Activated CD8-positive, alpha-beta T cell treated with anti-CD3 and anti-CD28 coated beads, Interleukin-2, amount 10 ng/mL, durations not matched to agents 7 days and 5 days (primary cell): Measurements from ENCODE around the gene ZNF318. TPM values are rescaled to one million over a fixed set of nuclear protein-coding genes. Genes with fewer than 3 reads are reported as not detected.
"Not testable (repeated sequence)": the region's sequence is repeated elsewhere in the genome, so short reads cannot be mapped to it uniquely, and the experiment has no call there.

Experiments used
- ATAC-seq: fragments of 150-1000 bp; cut with Tn5 transposase; one replicate; pipeline ENCODE4 v1.10.0; 2021; ENCODE audit warnings: moderate library complexity
- CTCF ChIA-PET: fragments of 350-600 bp; sonication (Branson Sonifier 250); formaldehyde crosslinking; loops from one replicate; lab custom pipeline; 2021; ENCODE audit warnings: antibody characterized with exemption; lab: Charles Lee
- POLR2A ChIA-PET: fragments of 350-600 bp; sonication (Branson Sonifier 250); formaldehyde crosslinking; loops from one replicate; lab custom pipeline; 2021; ENCODE audit warnings: antibody characterized with exemption; lab: Charles Lee
- DNase-seq: peaks from one replicate; pipeline ENCODE4 v3.0.0-alpha.2; 2020
- H3K27ac Mint-ChIP-seq: one replicate; pipeline ENCODE4 v1.8.0; 2021; ENCODE audit warnings: mild to moderate bottlenecking, mixed read lengths
- H3K27me3 Mint-ChIP-seq: one replicate; pipeline ENCODE4 v1.8.0; 2021; ENCODE audit warnings: low read depth, mixed read lengths
- H3K36me3 Mint-ChIP-seq: one replicate; pipeline ENCODE4 v1.8.0; 2021; ENCODE audit warnings: low read depth, mixed read lengths
- H3K4me1 Mint-ChIP-seq: one replicate; pipeline ENCODE4 v1.8.0; 2021; ENCODE audit warnings: low read depth, mixed read lengths
- H3K4me3 Mint-ChIP-seq: one replicate; pipeline ENCODE4 v1.8.0; 2021; ENCODE audit warnings: mild to moderate bottlenecking, mixed read lengths
- H3K9me3 Mint-ChIP-seq: one replicate; pipeline ENCODE4 v1.8.0; 2022; ENCODE audit warnings: mixed read lengths; ENCODE audit not compliant: insufficient read depth
- total RNA-seq, 2 experiments: library from RNA; stranded (reverse); gene quantifications; one replicate each; pipeline ENCODE4 v1.2.3, GENCODE V29; 2021

Gene ZNF318
- total RNA-seq, 2 experiments from 2014 or later: 6.7 to 7.0 TPM

DNA sequence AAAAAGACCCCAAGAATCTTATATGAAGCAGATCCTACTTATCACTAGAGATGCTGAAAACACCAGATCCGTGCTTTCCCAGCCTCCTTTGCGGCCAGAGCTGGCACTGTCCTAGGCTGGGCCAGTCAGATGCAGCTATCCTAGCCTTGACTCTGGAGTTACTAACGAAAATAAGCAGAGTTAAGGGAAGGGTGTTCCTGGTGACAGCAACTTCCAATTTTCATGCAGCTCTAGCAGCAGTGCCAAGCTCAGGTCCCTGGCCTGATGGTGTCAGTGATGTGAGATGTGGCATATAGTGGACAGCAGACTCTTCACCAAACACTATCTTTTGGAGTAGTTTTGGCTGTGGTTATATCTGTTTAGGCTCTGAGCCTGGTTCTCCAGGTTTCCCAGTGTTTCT, 32.3 kb upstream of the ZNF318 start:
- no peak for DNase-seq
- H3K4me1 Mint-ChIP-seq: peaks cover 3% of the 10 kb centered on the region
- CTCF ChIA-PET: interaction anchor here (1.0 to 1.5 kb wide), 3 partner anchors 25 to 105 kb away, joined by 3 read pairs; partner anchors contain the start of gene ABCC10
- POLR2A ChIA-PET: no interaction called here
- peaks cover 41% of the 10 kb centered on the region for H3K27me3 Mint-ChIP-seq
- ATAC-seq: no peak
- no peak overlapping the region for H3K4me3 Mint-ChIP-seq
- H3K36me3 Mint-ChIP-seq: no peaks in the 10 kb centered on the region
- H3K9me3 Mint-ChIP-seq: no peaks in the 10 kb centered on the region
- H3K27ac Mint-ChIP-seq: no peak overlapping the region

DNA sequence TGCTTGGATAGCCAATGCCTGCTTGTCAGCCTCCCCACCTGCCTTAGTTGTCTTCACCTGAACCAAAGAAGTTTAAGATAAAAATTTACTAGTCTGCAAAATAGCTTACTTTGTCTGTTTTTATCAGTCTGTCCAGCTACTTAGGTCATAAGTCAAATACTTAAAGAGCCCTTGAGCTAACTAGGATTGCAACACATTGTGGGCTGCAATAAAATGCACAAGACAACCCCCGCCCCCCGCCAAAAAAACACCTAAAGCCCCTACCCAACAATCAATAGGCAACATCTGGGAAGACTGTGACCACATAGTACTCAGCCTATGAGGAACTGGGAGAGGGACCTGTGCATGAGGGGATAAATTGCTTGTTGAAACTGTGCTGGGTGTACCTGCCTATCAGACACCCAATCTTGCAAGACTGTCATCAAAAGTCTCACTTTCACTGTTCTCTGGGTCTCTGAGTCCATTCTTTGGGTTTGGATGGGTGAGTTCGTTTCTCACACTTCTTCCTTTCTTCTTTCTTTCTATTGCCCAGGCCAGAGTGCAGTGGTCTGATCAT, 30.6 kb upstream of the ZNF318 start:
- ChIA-PET CTCF (no interaction called here), POLR2A (no interaction called here)
- no peaks in the 10 kb centered on the region for H3K36me3 Mint-ChIP-seq
- DNase-seq (no peak), ATAC-seq (no peak)
- peaks cover 42% of the 10 kb centered on the region for H3K27me3 Mint-ChIP-seq
- H3K27ac Mint-ChIP-seq: no peak overlapping the region
- peaks cover 3% of the 10 kb centered on the region for H3K4me1 Mint-ChIP-seq
- no peaks in the 10 kb centered on the region for H3K9me3 Mint-ChIP-seq
- no peak overlapping the region for H3K4me3 Mint-ChIP-seq

DNA sequence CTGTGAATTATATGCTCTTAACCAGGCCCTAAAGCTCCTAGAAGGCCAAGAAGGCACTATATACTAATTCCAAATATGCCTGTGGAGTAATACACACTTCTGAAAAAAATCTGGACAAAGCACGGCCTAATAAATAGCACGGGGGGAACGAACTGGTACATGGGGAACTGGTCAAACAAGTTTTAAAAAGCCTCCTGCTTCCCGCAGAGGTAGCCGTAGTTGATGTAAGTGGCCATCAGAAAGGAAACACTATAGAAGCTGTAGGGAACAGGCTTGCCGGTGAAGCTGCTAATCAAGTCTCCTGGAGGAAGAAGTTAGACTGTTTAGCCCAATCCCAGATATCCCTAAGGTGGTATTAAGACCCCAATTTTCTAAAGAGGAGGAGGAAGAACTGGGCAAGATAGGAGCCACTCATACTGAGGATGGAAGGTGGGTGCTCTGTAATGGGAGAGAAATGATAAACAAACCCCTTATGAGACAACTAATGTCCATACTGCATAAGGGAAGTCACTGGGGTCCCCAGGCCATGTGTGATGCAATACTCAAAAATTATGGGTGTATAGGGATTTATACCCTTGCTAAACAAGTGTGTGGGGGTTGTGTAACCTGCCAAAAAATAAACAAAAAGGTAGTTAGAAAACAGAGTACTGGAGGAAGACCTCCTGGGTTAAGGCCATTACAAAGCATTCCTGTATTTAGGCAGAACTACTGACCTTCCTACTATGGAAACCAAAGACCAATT, 27.1 kb upstream of the ZNF318 start:
- no peak for DNase-seq

DNA sequence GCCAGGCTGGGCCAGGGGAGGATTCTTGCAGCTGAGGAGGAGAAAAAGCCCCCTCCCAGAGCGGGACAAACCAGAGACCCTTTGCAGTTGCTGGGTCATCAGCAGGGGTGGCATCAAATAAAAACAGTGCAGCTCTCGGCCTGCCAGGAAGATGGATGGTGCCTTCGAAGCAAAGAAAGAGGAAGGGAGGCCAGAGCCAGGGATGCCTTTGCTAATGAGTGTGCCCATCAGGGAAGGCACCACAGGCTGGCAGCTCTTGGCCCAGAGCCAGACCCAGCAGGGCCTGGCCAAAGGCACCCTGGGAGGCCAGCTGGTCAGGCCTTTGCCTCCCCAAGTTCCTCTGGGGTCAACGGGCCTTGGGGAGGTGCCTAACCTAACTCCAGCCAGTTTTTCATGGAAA, 26.3 kb upstream of the ZNF318 start:
- peaks cover 16% of the 10 kb centered on the region for H3K4me1 Mint-ChIP-seq
- CTCF ChIA-PET: interaction anchor here (1.1 to 4.6 kb wide), 2 partner anchors 88 to 167 kb away, joined by 3 to 28 read pairs; partner anchors contain the start of genes CRIP3 and DNPH1
- no peaks in the 10 kb centered on the region for H3K36me3 Mint-ChIP-seq
- POLR2A ChIA-PET: no interaction called here
- ATAC-seq: no peak
- no peak for DNase-seq
- H3K27ac Mint-ChIP-seq: no peak overlapping the region
- no peak overlapping the region for H3K4me3 Mint-ChIP-seq
- H3K27me3 Mint-ChIP-seq: peaks cover 62% of the 10 kb centered on the region
- H3K9me3 Mint-ChIP-seq: no peaks in the 10 kb centered on the region

More for the DNA sequence above, 27.1 kb upstream of the ZNF318 start:
- no peak overlapping the region for H3K4me3 Mint-ChIP-seq
- H3K27ac Mint-ChIP-seq: no peak overlapping the region
- no peaks in the 10 kb centered on the region for H3K36me3 Mint-ChIP-seq
- H3K9me3 Mint-ChIP-seq: no peaks in the 10 kb centered on the region
- peaks cover 8% of the 10 kb centered on the region for H3K4me1 Mint-ChIP-seq
- CTCF ChIA-PET: interaction anchor here (1.1 to 4.6 kb wide), 4 partner anchors 36 to 167 kb away, joined by 3 to 28 read pairs (median 6); partner anchors contain the start of genes CRIP3 and DNPH1
- POLR2A ChIA-PET: no interaction called here
- no peak for ATAC-seq
- peaks cover 56% of the 10 kb centered on the region for H3K27me3 Mint-ChIP-seq

DNA sequence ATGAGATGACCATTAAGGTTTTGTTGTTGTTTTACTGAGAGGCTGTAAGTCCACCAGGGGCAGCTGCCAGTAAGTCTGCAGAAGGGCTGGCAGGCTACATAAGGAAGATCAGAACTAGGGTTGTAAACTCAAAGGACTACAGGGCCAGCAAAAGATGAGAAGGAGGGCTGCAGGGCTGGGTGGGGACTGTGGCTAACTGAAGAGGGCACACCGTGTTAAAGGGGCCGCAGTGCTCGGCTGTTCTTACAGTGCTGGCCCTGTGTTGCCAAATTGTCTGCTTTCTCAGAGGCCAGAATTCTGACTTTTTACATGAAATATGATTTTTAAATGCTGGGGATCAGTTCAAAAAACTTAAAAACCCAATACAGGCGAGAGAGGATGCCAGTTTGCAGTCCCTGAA, 25.5 kb upstream of the ZNF318 start:
- DNase-seq (no peak), ATAC-seq (no peak)
- Mint-ChIP-seq H3K27me3 (peaks cover 62% of the 10 kb centered on the region), H3K9me3 (no peaks in the 10 kb centered on the region), H3K36me3 (no peaks in the 10 kb centered on the region), H3K4me1 (peaks cover 24% of the 10 kb centered on the region), H3K27ac (no peak overlapping the region), H3K4me3 (no peak overlapping the region)
- ChIA-PET POLR2A (no interaction called here), CTCF (interaction anchor here (1.3 to 4.6 kb wide), 2 partner anchors 39 to 87 kb away, joined by 4 to 28 read pairs; partner anchors contain the start of gene CRIP3)

DNA sequence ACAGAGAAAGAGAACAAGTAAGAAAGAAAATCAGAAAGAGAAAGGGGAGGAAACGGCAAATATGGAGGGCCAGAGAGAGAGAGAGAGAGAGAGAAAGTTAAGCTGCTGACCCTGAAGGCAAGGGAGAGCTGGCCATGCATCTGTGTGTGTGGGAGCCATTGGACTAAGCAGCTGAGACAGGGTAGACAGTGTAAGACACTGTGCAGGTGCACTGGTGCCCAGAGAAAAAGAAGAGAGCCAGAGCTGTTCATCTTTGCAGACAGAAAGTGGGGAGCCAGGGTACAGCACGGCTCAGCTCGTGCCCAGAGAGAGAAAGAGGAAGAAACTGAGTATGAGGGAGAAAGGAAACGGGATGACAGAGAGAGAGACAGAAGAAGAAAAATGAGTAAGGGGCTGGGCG, 24.2 kb upstream of the ZNF318 start:
- H3K27me3 Mint-ChIP-seq: peaks cover 68% of the 10 kb centered on the region
- CTCF ChIA-PET: interaction anchor here (0.7 to 1.3 kb wide), 3 partner anchors 24 to 37 kb away, joined by 3 to 4 read pairs (median 3); partner anchors contain the start of gene ZNF318
- H3K36me3 Mint-ChIP-seq: no peaks in the 10 kb centered on the region

DNA sequence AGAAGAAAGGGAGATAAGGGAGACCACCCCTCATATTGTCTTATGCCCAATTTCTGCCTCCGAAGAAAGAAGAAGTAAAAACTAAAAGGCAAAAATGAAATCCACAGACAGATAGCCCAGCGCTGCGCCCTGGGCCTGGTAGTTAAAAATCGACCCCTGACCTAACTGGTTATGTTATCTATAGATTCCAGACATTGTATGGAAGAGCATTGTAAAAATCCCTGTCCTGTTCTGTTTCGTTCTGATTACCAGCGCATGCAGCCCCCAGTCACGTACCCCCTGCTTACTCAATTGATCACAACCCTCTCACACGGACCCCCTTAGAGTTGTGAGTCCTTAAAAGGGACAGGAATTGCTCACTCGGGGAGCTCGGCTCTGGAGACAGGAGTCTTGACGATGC, 23.7 kb upstream of the ZNF318 start:
- ATAC-seq, H3K4me3 Mint-ChIP-seq, DNase-seq, H3K36me3 Mint-ChIP-seq, H3K27ac Mint-ChIP-seq, H3K9me3 Mint-ChIP-seq, POLR2A ChIA-PET: not testable (repeated sequence)
- CTCF ChIA-PET: interaction anchor here (0.7 to 0.9 kb wide), 3 partner anchors 24 to 115 kb away, joined by 3 read pairs; partner anchors contain the start of gene ZNF318
- peaks cover 71% of the 10 kb centered on the region for H3K27me3 Mint-ChIP-seq
- peaks cover 24% of the 10 kb centered on the region for H3K4me1 Mint-ChIP-seq

More for the DNA sequence above, 24.2 kb upstream of the ZNF318 start:
- no peak overlapping the region for H3K4me3 Mint-ChIP-seq
- POLR2A ChIA-PET: no interaction called here
- peaks cover 24% of the 10 kb centered on the region for H3K4me1 Mint-ChIP-seq
- no peak overlapping the region for H3K27ac Mint-ChIP-seq
- no peak for ATAC-seq
- DNase-seq: no peak
- H3K9me3 Mint-ChIP-seq: no peaks in the 10 kb centered on the region

DNA sequence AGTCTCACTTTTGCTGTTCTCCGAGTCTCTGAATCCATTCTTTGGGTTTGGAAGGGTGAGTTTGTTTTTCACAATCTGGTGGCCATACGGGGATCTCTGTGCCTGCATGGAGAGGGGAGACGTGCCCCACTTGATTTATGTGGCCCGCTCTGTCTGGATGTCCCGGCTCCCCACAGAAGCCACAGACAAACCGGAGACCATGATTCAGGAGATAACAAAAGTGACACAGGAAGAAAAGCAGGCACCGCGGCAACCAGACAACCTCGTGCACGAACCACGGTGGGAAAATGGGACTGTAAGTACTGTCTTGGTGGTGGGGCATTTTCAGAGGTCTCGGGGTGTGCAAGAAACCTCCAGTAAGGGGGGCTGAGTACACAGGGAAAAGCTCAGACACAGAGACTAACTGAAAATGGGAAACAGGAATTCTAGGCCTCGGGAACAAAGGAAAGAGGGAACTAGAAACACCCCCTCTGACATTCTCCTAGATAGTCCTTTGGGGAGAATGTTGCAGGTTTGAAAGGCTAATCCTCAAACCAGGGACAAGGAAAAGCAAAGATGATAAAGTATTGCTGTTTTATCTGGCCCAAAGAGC, 22.1 kb upstream of the ZNF318 start:
- CTCF ChIA-PET: interaction anchor here (1.4 to 3.2 kb wide), 2 partner anchors 22 to 83 kb away, joined by 3 to 11 read pairs; partner anchors contain the start of genes CRIP3 and ZNF318
- H3K4me3 Mint-ChIP-seq: no peak overlapping the region
- peaks cover 21% of the 10 kb centered on the region for H3K4me1 Mint-ChIP-seq
- DNase-seq (peak; percentile 62), ATAC-seq (peak; percentile 83)
- H3K27me3 Mint-ChIP-seq: peaks cover 74% of the 10 kb centered on the region
- H3K9me3 Mint-ChIP-seq: no peaks in the 10 kb centered on the region
- POLR2A ChIA-PET: no interaction called here
- no peaks in the 10 kb centered on the region for H3K36me3 Mint-ChIP-seq
- H3K27ac Mint-ChIP-seq: no peak overlapping the region

DNA sequence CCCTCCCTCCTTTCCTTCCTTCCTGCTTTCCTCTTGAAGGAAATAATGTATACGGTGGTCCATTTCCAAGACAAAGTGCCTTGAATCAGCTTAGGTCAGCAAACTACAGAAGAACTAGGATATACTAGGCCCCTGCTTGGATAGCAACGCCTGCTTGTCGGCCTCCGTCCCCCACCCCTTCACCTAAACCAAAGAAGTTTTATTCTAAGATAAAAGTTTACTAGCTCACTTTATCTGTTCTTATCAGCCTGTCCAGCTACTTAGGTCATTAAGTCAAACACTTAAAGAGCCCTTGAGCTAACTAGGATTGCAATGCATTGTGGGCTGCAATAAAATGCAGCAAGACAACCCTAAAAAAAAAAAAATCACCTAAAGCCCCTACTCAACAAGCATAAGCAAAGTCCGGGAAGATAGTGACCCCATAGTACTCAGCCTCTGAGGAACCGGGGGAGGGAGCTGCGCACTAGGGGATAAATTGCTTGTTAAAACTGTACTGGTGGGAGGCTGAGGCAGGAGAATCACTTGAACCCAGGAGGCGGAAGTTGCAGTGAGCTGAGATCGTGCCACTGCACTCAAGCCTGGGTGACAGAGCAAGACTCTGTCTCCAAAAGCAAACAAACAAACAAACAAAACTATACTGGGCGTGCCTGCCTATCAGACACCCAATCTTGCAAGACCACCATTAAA, 21.4 kb upstream of the ZNF318 start:
- not testable (repeated sequence) for ATAC-seq, H3K9me3 Mint-ChIP-seq, H3K27ac Mint-ChIP-seq, H3K4me3 Mint-ChIP-seq, DNase-seq, H3K36me3 Mint-ChIP-seq
- H3K4me1 Mint-ChIP-seq: peaks cover 24% of the 10 kb centered on the region
- ChIA-PET CTCF (interaction anchor here (0.8 to 3.2 kb wide), 5 partner anchors 11 to 116 kb away, joined by 3 to 11 read pairs (median 3); partner anchors contain the start of genes CRIP3 and ZNF318), POLR2A (interaction anchor here (0.7 kb wide), 1 partner anchor 20 kb away, joined by 3 read pairs; no protein-coding TSS in a partner anchor)
- H3K27me3 Mint-ChIP-seq: peaks cover 73% of the 10 kb centered on the region

DNA sequence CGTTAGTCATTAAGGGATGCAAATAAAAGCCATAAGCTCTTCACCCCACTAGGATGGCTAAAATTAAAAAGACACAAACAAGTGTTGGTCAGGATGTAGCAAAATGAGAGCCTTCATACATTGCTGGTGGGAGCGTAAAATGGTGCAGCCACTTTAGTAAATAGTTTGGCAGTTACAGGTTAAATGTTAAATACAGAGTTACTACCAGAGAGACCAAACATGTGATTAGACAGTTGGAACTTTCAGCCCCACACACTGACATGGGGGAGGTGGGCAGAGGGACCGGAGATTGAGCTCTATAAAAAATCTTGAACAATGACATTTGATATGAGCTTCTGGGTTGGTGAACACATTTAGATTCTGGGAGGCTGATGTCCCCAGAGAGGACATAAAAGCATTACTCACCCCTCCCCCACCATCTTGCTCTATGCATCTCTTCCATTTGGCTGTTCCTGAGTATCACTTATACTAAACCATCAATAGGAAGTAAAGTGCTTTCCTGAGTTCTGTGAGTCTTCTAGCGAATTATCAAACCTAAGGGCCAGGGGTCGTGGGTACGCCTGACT, 20.4 kb upstream of the ZNF318 start:
- no peaks in the 10 kb centered on the region for H3K9me3 Mint-ChIP-seq
- no peak for ATAC-seq
- CTCF ChIA-PET: interaction anchor here (0.8 to 3.2 kb wide), 6 partner anchors 9 to 117 kb away, joined by 3 to 11 read pairs (median 4); partner anchors contain the start of genes CRIP3 and ZNF318

DNA sequence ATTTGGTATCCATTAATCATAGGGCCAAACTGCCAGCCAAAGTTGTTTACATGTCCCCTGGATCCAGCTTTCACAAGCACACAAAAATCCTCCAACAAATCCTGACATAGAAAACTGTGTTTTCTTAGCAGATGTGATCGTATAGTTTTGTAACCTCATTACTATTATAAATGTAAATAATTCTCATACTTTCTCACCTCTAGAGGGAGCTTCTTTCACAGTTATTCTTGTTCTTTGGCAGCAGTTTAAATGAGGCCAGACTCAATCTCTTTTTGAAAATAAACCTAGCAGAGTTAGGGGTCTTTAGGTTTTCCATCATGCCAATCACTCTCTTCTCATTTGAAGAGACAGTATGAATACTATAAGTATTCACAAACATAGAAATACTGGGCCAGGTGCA, 17.0 kb upstream of the ZNF318 start:
- POLR2A ChIA-PET: no interaction called here
- H3K27me3 Mint-ChIP-seq: peaks cover 55% of the 10 kb centered on the region
- no peak overlapping the region for H3K4me3 Mint-ChIP-seq
- DNase-seq (no peak), ATAC-seq (no peak)
- H3K36me3 Mint-ChIP-seq: peaks cover 8% of the 10 kb centered on the region
- peaks cover 57% of the 10 kb centered on the region for H3K4me1 Mint-ChIP-seq
- no peak overlapping the region for H3K27ac Mint-ChIP-seq
- no peaks in the 10 kb centered on the region for H3K9me3 Mint-ChIP-seq
- CTCF ChIA-PET: interaction anchor here (0.9 to 1.3 kb wide), 5 partner anchors 11 to 158 kb away, joined by 3 to 4 read pairs (median 3); partner anchors contain the start of gene DNPH1

More for the DNA sequence above, 20.4 kb upstream of the ZNF318 start:
- peaks cover 5% of the 10 kb centered on the region for H3K36me3 Mint-ChIP-seq
- H3K4me1 Mint-ChIP-seq: peaks cover 31% of the 10 kb centered on the region
- peaks cover 75% of the 10 kb centered on the region for H3K27me3 Mint-ChIP-seq
- H3K27ac Mint-ChIP-seq: no peak overlapping the region
- H3K4me3 Mint-ChIP-seq: no peak overlapping the region
- no peak for DNase-seq
- POLR2A ChIA-PET: interaction anchor here (0.7 to 0.8 kb wide), 2 partner anchors 19 to 21 kb away, joined by 3 read pairs; partner anchors contain the start of gene ZNF318
